Skin epidermis (tissue), 12 donors: ENCODE measurements around the gene L3MBTL2.
A peak's percentile ranks its signal among the peaks of the same experiment; 100 is the strongest.
"Not testable (repeated sequence)": the region's sequence is repeated elsewhere in the genome, so short reads cannot be mapped to it uniquely, and the experiment has no call there.

Source experiments
- H3K27ac ChIP-seq, 21 experiments: fragments of 200-600 bp; sonication (generic) in 11 of 21; one replicate each; pipeline ENCODE4 v1.5.0; 2020; ENCODE audit warnings: mild to moderate bottlenecking in 3 of 21, inconsistent platforms in 2 of 21, moderate library complexity in 2 of 21
- H3K4me3 ChIP-seq, 7 experiments: fragments of 200-600 bp; sonication (generic) in 2 of 7; one replicate each; pipeline ENCODE4 v1.5.0; 2020; ENCODE audit warnings: inconsistent platforms in 2 of 7, mild to moderate bottlenecking in 2 of 7, moderate library complexity in 1 of 7

L3MBTL2 gene

DNA sequence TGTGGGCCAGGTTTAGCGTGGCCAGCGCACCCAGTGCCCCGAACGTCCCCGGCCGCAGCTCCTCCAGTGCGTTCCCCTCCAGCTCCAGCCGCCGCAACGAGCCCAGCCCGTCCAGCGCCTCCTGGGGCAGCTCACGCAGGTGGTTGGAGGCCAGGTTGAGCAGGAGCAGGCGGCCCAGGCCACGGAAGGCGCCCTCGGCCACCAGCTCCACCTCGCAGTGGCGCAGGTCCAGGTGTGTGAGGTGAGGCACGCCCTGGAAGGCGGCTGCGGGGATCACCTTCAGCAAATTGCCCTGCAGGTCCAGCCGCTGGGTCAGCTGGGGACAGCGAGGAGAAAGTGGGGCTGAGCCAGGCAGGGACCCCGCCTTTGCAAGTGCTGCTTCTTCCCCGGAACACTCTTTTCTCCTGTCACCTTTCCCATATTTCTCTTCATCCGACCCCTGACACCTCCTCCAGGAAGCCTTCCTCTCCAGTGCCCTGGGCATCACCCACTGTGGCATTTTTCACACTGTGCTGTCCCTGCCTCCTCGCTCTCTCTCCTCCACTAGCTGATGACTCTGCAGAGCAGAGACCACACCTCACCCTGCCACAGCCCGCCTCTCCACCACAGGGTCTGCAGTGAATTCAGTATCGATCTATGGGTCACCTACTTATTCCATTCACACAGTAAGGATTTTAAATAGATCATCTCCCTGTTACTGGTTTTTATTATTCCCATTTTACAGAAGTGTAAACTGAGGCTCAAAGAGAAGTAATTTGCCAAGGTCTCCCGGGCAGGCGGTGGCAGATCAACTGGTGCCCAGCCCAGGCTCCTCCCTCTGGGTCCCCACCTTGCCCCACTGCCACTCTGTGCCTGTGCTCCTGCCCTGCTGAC lies 33.7 kb downstream of the L3MBTL2 start:
- Histone ChIP-seq H3K4me3 (peak overlapping the region in 5 of 7 experiments; percentile 41 to 66 (median 47)), H3K27ac (peak overlapping the region in 10 of 21 experiments; percentile 28 to 75 (median 60))

DNA sequence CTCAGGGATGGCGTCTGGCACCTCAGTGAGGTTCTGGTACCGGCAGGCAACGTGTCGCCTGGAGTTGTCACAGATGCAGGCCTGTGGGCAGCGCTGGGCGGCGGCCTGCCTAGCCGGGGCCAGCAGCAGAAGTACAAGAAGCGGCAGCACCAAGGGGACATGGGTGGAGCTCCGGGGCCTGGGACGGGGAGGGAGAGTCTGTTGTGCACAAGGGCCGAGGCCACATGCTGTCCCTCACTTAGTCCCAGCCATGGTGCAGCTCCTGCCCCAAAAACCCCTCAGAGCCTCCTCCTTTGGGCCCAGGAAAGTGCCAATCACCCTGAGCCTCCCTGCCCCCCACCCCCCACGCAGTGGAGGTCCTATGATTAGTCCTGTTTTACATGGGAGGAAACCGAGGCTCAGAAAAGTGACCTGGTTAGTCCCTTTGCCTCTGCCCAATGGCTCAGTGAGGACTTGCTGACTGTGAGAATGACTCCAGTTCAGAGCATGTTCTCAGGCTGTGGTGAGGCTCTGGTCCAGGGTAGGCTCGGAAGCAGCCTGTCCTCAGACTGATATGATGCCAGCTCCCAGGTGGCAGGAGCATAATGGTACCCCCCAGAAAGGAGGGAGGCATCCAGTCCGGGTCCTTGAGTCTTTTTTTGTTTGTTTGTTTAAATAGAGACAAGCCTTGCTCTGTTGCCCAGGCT lies 34.5 kb downstream of the L3MBTL2 start:
- Histone ChIP-seq H3K4me3 (no peak overlapping the region), H3K27ac (peak overlapping the region in 1 of 21 experiments; percentile 5)

DNA sequence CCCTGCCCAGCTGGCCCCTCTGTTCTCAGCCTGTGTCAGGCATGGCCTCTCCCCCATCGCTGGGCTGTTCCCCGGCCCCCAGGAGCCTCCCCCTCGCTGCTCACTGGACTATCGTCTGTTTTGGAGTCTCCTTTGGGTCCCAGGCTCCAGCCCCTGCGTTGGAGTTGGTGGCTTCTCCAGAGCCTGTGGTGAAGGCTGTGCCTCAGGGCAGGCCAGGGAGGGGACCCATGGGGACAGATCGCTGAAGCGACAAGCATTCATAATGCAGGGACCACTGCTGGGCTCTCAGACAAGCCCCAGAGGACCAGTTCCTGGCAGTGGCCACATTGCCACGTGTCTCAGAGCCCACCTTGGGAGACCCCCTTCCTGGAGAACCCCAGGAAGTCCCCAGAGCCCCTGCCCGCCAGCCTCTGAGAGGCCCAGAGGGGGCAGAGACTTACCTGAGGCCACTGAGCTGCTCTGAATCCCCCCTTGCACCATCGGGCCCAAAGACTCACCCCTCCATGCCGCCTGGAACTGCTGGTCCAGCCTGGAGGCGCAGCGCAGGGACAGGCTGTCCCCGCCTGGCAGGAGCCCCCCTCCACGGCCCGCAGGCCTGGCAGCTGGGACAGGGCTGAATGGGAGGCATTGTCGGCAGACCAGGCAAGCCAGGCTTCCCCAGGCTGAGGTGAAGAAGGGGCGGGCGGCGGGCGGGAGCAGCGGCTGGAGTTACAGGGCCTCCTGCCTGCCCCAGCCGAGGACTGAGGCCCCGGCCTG lies 35.4 kb downstream of the L3MBTL2 start, which contains the start of gene CHADL:
CHADL (minus strand) TSS at position 555 of the 756 bp plus-strand sequence; CDS start at position 505, 50 bp downstream.
- peak within 1 kb of the TSS in 2 of 21 experiments; percentile 13 to 31 for H3K27ac ChIP-seq
- no peak within 1 kb of the TSS for H3K4me3 ChIP-seq

DNA sequence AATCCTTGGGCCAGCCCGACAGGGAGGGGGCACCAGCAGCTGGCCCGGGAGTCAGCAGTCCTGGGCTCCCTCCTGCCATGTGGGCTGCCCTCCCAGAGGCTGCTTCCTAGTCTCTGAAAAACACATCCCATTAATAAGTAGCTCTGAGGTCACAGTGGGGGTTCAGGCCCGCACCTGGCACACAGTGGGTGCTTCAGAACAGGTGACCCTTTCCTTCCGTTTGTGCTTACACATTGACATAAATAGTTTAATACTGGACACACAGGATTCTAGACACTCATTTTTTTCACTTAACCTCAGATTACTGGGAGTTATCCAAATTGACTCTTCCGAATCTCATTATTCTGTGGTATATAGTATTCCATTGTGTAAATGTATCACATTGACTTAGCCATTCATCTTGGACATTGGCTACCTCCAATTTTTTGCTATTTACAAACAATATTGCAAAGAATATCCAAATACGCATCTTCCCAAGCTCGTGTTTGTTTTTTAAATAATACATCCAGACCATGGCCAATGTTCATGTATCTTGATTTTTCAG lies 36.1 kb downstream of the L3MBTL2 start:
- H3K4me3 ChIP-seq = no peak overlapping the region
- H3K27ac ChIP-seq = no peak overlapping the region

DNA sequence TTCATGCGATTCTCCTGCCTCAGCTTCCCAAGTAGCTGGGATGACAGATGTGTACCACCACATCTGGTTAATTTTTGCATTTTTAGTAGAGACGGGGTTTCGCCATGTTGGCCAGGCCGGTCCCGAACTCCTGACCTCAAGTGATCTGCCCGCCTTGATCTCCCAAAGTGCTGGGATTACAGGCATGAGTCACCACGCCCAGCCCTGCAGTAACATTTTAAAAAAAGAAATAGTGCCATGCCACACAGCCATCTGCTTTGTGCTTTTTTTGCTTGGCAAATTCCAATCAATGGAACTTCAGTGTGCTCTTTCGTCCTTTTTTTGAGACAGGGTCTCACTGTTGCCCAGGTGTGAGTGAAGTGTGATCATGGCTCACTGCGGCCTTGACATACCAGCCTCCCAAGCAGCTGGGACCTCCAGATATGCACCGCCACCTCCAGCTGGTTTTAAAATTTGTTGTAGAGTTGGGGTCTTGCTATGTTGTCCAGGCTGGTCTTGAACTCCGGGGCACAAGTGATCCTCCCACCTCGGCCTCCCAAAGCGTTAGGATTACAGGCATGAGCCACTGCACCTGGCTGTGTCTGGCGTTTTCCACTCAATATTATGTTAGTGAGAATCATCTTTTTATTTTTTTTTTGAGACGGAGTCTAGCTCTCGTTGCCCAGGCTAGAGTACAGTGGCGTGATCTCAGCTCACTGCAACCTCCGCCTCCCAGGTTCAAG lies 37.4 kb downstream of the L3MBTL2 start:
- H3K27ac ChIP-seq = no peak overlapping the region

DNA sequence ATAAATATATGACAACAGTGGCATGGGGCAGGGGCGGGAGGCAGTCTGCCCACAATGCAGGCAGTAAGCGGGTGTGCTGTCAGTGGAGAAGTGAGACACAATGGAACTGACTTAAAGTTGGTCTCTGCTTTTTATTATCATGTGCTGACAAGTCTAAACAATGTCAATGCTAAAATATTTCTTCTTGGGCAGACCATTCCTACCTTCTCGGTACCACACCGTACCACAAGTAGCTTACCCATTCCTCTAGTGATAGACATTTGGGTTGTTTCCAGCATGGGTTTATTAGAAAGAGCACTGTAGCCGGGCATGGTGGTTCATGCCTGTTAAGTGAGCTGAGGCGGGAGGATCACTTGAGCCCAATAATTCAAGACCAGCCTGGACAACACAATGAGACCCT lies 38.2 kb downstream of the L3MBTL2 start:
- H3K27ac ChIP-seq = no peak overlapping the region
- H3K4me3 ChIP-seq = no peak overlapping the region

More for the DNA sequence above, 37.4 kb downstream of the L3MBTL2 start:
- no peak overlapping the region for H3K4me3 ChIP-seq

DNA sequence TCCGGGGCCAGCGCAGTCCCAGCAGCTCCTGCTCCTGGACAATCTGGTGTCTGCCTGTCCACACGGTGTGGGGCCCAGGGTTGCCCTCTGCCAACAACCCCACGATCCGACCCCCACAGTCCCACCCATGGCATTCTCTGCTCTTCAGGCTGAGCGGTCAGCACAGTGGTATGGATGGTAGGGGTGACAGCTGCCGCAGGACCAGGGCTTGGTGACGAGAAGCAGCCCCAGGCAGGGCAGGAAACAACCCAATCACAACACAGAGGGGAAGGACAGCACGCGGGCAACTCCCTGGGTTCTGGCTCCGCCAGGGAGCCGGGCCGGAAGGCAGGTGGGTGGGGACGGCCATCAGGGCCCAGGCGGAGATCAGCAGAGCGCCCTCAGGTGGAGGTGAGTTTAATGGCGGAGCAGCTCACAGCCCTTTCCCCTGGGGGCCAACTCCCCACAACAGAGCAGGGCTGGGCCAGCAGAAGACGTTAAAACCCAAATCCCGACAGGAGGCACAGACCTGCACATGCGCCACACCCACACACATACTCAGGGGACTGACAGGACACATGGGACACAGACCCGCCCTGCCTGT lies 40.9 kb downstream of the L3MBTL2 start:
- peak overlapping the region in 1 of 21 experiments; percentile 27 for H3K27ac ChIP-seq
- H3K4me3 ChIP-seq = no peak overlapping the region

DNA sequence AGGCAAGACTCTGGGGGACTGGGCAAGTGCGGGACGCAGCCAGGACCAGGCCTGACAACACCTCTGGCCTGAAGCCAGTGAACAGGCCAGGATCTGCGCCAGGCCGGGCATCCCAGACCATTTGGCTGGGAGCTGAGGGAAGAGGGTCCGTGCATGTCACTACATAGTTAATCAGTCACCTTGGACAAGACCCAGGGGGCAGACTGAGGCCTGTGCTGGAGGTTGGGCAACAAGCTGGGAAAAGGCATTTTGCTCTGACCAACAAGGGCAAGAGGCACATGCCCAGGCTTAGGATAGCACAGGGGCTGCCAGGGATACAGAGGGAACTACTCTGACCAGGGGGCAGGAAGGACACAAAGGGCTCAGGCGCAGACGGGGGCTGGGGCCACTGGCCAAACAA lies 42.6 kb downstream of the L3MBTL2 start:
- no peak overlapping the region for H3K27ac ChIP-seq

DNA sequence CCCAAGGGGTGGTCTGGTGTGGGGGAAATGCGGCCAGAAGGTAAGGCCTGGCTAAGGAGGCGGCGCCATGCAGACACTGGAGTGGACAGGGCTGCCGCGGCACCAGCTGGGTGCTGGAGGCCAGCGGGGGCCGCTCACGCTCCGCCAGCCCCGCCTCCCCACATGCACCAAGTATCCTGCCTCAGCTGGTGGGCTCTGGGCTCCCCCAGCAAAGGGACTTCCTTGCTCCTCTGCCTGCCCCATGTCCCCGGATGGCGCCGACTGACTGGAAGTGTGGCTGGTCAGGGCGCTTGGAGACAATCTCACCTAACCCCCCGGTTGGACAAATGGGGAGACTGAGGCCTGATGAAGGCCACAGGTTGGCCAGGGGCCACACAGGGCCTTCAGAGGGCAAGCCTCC lies 43.2 kb downstream of the L3MBTL2 start:
- H3K27ac ChIP-seq = no peak overlapping the region
- H3K4me3 ChIP-seq = no peak overlapping the region

More for the DNA sequence above, 42.6 kb downstream of the L3MBTL2 start:
- H3K4me3 ChIP-seq = no peak overlapping the region

DNA sequence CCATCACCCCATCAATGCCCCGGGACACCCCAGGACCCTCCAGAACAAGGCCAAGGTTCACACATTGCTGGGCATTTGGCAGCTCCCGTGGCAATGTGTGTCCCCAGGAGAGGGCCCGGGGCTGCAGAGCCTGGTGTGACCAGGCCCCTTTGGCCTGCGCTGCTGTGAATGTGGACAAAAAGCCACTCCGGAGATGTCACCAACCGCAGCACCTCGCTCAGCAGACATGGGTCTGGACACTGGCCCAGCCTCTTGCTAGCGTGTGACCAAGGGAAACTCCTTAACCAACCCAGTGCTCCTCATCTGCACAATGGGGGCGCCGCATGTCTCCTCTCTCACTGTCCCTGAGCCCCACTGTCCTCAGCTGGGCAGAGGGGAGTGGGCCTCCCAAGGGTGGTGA lies 43.6 kb downstream of the L3MBTL2 start:
- Histone ChIP-seq H3K4me3 (no peak overlapping the region), H3K27ac (no peak overlapping the region)

DNA sequence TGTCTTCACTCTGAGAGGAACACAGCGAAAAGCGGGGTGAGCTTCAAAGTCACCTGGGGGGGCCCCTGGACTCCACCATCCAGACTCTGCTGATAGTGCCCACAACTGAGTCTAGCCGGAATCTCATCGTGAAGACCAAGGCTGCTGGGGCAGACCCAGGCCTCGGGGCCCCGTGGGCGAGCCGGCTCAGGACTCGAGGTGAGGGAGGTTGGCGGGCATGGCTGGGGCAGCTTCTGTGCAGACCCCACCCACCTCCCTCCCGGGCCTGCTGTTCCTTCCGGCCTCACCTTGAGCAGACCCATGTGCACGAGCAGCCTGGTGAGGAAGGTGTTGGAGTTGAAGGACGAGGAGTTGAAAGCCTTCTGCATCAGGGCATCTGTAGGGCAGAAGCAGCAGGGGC lies 44.3 kb downstream of the L3MBTL2 start:
- H3K4me3 ChIP-seq = no peak overlapping the region
- no peak overlapping the region for H3K27ac ChIP-seq

DNA sequence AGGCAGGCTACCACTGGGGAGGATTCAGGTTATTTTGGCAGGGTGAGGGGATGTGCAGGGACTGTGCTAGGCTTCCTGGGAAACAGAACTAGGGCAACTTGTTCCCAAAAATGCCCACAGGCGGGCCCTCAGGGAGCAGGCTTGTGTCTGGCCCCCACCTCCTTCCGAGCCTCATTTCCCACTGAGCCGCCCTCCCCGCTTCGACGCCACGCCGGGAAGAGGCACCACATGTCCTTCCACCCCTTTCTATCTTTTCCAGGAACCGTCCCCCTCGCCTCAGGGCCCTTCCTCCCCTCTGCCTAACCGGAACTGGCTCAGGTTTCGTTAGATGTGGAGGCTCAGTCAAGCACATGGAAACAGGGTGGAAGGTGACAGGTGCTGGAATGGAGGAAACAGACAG lies 45.0 kb downstream of the L3MBTL2 start:
- H3K4me3 ChIP-seq = no peak overlapping the region
- no peak overlapping the region for H3K27ac ChIP-seq

DNA sequence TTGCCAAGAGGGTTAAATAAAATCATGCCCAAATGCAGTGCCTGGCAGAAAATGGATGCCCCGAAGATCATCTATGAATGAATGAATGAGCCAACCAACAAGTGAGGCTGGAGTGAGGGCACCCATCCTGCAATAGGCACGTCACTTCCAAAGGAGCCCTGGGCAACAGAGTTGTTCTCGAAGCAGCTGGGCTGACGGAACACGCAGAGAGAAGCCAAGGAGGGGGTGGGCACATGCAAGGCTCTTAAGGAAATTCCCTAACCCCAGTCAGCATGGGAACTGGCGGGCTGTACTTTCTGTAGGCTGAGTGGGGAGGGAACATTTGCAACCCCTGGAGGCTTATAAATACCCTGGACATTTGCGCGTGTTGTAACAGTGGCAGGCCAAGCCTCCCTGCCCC lies 47.3 kb downstream of the L3MBTL2 start:
- no peak overlapping the region for H3K27ac ChIP-seq

DNA sequence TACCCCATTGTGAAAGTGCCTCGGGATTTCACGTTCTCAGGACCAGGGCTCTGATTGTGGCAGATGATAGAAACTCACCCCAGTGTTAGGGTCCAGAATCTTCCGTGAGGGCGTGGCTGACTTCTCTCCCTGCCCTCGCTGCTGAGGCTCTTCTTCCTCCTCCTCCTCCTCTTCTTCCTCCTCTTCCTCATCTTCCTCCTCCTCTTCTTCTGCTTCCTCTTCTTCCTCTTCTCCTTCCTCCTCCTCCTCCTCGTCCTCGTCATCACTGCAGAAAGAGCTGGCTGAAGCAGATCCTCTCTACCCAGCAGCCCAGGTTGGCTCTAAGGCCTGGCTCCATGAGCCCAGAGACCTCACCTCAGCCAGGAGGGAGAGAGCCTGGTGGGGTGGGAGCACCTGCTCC lies 49.1 kb downstream of the L3MBTL2 start:
- no peak overlapping the region for H3K27ac ChIP-seq
- no peak overlapping the region for H3K4me3 ChIP-seq

More for the DNA sequence above, 47.3 kb downstream of the L3MBTL2 start:
- H3K4me3 ChIP-seq = no peak overlapping the region

DNA sequence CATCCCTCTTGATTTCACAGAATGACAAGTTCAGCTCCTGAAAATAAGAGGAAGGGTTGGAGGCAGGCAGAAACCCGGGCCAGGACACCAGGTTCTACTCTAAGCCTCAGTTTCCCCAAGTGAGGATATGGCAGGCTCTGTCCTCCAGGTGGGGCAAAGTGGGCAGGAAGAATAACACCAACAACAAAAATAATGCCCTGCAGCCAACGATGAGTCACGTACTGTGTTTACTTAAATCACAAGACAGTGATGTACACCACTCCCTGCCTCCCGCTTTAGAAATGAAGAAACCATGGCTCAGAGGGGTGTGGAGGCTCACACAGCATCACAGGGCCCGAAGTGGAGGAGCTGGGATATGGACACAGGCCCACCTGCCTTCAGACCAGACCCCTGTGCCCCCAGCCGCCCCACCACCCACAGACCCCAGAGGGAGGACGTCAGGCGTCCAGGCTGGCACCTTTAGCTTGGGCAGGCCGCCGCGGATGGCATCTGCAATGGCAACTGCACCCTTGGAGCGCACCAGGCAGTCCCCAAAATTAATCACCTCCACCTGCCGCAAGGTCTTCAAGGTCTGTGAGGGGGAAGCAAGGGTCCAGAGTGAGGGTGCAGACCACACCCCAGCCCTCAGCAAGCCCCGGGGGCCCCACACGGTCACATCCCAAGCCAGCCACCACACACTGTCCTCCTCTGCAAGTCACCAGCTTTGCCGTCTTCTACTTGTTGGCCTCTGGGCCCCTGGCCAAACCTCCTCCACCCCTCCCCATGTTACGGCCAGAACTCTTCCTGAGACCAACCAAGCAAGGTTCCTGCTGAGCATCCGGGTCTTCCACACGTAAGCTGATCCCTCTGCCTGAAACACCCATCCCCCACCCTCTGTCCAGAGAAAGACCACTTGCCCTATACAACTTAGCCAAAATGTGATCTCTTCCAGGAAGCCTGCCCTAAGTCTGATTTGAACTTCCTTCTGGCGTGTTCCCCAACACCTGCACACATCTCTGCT lies 51.4 kb downstream of the L3MBTL2 start:
- H3K4me3 ChIP-seq = no peak overlapping the region
- H3K27ac ChIP-seq = no peak overlapping the region

DNA sequence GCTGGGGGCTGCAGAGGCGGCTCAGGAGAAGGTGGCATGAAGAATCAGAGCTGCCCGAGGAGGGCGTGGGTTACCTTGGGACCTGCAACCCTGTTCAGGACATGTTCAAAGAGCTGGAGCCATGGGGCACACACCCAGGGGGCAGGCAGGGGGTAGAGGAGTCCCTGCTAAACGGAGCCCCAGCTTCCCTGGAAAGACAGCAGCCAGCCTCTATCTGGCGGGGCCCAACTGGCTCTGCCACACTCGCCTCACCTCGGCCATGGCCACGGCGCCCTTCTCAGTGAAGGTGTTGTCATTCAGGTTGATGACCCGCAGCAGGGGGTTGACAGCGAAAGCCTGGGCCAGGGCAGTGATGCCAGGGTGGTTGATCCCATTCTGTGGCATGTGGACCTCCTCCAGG lies 52.6 kb downstream of the L3MBTL2 start:
- Histone ChIP-seq H3K4me3 (no peak overlapping the region), H3K27ac (no peak overlapping the region)

DNA sequence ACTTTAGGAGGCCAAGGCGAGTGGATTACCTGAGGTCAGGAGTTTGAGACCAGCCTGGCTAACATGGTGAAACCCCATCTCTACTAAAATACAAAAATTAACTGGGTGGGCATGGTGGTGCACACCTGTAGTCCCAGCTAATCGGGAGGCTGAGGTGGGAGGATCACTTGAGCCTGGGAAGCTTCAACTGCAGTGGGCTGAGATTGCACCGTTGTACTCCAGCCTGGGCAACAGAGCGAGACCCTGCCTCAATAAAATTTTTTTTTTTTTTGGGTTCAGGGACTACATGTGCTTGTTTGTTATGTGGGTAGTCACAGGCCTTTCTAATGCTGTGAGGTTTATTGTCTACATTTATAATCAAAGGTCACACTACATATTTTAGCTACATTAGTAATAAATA lies 54.6 kb downstream of the L3MBTL2 start:
- not testable (repeated sequence) for H3K4me3 ChIP-seq, H3K27ac ChIP-seq

DNA sequence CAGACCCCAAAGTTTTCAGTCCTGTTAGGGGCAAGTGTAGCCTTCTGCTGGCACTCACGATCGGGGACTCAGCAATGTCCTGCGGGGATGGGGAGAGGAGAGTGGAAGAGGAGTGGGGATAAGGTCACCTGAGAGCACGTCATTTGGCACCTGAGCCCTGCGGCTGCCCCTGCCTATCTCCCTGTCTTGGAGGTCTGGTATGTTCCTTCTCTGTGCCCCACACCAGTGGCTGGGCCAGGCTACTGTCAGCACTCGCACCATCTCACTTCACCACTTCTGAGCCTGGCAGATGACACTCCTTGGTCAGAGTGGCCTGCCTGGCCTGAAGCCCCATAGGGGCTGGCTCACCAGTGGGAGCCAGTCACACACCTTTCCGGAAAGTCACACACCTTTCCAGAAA lies 55.8 kb downstream of the L3MBTL2 start:
- Histone ChIP-seq H3K4me3 (no peak overlapping the region), H3K27ac (no peak overlapping the region)
